ENCODE data around the gene VTN.

VTN gene, protein sequence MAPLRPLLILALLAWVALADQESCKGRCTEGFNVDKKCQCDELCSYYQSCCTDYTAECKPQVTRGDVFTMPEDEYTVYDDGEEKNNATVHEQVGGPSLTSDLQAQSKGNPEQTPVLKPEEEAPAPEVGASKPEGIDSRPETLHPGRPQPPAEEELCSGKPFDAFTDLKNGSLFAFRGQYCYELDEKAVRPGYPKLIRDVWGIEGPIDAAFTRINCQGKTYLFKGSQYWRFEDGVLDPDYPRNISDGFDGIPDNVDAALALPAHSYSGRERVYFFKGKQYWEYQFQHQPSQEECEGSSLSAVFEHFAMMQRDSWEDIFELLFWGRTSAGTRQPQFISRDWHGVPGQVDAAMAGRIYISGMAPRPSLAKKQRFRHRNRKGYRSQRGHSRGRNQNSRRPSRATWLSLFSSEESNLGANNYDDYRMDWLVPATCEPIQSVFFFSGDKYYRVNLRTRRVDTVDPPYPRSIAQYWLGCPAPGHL

GRCh38 chr17:28370035-28370743 is at the start of gene VTN:
TSS of gene VTN (minus strand) at chr17:28370307. CDS start at chr17:28370203, 104 bp downstream.
- peak; percentile 31 for DNase-seq

- peak; percentile 71 for DNase-seq
These were observed 46.7 kb upstream of the VTN start for GRCh38 chr17:28416703-28417311.

- DNase-seq, result no peak
These were observed 45.8 kb upstream of the VTN start for GRCh38 chr17:28415886-28416285.

DNA sequence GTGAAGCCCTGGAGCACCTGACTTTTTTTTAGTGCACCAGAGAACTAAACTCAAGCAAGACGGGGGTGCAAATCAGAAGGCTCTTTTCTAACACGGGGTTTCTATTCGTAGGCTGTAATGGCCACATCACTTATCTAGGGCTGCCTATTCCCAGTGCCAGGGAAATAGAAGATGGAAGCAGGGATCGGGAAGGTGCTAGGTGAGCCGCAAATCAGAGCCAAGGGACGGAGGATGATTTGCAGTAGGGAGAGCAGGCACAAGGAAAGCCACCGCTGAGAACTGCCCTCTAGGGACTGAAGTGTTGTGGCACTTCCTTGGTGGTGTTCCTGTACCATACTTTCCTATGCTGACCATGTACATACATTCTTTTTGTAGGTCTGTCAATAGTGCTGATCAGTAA is 43.7 kb upstream of the VTN start:
- DNase-seq, result no peak

DNA sequence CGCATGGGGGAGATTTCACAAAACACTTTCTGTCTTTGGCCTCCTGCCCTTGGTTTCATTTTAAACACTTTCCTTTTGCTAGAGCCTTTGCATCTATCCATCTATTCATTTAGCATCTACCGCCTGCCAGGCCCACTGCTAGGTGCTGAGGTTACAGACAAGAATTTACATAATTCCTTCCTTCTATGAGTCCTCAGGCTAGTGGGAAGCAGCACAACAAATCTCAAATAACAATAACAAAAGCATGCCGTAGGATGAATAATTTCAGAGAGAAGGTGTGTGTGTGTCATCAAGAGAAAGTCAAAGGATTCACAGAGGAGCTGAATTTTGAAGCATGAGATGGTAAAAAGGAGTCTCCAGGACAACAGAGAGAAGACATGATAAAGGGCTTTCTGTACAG is 42.0 kb upstream of the VTN start:
- DNase-seq, result no peak

GRCh38 chr17:28407974-28408306 is 37.8 kb upstream of the VTN start:
- DNase-seq, result no peak

- DNase-seq, result no peak
These were observed 37.2 kb upstream of the VTN start for GRCh38 chr17:28407130-28407973.

- DNase-seq, result no peak
These were observed 36.3 kb upstream of the VTN start for GRCh38 chr17:28406473-28406814.

DNA sequence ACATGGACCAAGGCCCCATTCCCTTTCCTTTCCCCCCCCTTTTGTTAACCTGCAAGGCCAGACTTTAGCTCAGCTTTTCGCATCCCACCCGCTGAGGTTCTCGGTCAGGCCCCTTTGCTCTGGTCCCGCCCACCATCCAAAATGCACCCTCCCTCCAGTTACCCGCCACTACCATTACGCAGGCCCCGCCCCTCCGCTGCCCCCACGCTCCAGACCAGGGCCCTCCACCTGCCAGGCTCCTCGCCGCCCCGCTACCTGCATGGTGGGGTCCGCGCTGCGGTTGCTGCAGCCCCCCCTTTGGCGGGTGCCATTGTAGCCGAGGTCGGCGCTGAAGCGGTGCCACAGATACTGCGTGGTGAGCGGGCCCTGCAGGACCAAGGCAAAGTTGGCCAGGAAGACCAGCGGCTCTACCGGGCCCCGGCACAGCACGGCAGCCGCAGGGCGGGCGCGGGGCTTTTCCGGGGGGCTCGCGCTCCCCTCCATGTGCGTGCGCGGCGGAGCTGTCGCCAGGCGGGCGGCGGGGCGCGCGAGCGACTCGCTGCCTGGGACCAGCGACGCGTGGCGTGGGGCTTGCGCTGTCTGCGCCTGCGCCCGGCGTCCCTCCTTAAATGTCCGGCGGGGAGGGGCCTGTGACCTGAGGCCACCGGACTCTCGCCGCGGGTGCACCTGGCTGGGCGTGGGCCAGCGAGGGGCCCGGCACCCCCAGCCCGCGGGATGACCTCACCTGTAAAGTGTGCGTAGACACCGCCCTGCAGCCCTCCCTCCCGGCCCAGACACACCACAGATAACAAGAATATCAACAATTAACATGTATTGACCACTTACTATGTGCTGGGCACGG is 35.7 kb upstream of the VTN start, which contains the start of gene SLC46A1:
TSS of gene SLC46A1 (minus strand) at position 581 of the 841 bp plus-strand sequence. CDS start at position 483, 98 bp downstream.
- no peak for DNase-seq

DNA sequence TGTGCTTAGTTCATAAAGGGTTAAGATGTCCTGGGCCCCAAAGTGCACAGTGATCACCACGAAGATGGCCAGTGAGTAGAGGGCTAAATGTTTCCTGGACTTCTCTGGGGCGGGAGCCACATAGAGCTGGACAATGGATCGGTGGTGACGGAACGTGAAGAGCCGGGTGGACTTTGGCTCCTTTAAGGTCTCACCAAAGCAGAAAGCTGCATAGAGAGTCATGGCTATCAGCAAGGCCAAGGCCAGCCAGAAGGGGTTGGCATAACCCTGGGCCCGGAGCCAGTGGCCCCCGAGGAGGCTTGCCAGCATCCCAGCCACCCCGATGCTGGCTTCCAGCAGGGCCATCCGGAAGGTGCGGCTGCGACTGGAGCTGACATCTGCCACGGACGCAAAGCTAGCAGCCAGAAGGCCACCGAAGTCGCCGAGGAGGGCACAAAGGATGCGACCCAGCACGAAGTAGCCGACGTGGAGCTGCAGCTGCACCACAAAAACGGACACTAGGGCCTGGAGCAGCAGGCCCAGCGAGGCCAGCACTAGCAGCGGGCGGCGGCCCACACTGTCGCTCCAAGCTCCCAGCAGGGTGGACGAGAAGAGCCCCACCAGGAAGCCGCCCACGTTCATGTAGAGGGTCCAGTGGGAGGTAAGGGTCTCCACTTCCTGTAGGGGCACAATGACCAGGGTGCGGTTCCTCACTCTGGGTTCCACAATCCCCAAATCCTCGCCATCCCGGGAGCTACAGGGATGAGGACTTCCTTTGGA is 34.9 kb upstream of the VTN start:
- DNase-seq, result no peak

- DNase-seq, result no peak
These were observed 34.3 kb upstream of the VTN start for GRCh38 chr17:28404461-28404811.

DNA sequence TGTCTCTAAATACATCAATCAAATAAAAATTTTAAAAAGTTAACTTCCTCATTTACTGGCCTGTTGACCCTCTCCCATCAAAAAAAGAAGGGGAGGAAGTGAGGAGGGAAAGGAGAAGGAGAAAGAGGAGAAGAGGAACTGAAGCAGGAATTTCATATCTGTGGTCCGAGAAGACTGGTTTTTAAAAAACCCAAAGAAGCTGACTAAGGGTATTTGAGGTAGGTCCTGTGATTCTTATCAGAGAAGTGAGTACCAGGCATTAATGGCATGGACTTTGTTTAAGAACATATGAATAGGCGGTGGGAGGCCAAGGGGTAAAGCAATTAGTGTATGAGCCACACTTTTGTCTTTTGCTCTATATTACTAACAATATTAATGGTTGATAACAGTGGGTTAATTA is 33.9 kb upstream of the VTN start:
- no peak for DNase-seq

DNA sequence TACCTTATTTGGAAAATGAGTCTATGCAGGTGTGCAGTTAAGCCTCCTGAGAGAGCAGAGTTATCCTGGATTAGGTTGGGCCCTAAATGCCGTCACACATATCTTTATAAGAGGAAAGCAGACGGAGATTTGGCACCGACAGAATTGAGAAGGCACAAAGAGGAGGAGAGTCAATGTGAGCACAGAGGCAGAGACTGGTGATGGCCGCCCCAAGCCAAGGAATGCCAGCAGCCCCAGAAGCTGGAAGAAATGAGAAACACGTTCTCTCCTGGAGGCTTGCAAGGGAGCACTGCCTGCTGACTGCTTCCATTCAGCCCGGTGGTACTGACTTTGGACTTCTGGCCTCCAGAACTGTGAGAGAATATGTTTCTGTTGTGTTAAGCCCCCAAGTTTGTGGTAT is 32.7 kb upstream of the VTN start:
- DNase-seq, result no peak

DNA sequence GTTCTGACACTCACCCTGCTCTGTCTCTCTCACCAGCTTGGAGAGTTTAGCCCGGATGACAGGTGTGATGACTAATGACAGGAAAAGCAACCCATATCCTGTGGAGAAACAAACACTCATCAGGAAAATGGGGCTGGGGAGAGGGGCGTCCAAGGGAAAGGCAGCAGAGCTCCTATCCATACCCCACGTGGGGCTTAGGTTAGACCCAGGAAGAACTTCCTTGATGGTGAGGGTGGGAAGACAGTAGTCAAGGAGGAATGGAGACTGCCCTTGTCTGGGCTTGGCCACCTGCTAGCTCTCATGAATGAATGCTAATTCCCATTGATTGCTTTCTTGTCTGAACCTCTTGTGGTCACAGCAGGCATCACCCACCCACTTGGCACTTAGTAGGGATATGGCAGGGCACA is 32.1 kb upstream of the VTN start:
- no peak for DNase-seq

DNA sequence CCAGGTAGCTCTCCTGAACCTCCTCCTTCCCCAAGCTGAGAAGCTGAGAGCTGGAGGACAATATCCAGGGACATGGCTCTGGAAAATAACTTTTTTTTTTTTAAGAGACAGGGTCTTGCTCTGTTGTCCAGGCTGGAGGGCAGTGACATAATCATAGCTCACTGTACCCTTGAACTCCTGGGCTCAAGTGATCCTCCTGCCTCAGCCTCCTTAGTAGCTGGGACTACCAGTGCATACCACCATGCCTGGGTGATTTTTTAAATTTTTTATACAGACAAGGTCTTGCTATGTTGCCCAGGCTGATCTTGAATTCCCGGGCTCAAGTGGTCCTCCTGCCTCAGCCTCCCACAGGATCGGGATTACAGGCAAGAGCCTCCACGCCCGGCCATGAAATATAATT is 29.7 kb upstream of the VTN start:
- no peak for DNase-seq

DNA sequence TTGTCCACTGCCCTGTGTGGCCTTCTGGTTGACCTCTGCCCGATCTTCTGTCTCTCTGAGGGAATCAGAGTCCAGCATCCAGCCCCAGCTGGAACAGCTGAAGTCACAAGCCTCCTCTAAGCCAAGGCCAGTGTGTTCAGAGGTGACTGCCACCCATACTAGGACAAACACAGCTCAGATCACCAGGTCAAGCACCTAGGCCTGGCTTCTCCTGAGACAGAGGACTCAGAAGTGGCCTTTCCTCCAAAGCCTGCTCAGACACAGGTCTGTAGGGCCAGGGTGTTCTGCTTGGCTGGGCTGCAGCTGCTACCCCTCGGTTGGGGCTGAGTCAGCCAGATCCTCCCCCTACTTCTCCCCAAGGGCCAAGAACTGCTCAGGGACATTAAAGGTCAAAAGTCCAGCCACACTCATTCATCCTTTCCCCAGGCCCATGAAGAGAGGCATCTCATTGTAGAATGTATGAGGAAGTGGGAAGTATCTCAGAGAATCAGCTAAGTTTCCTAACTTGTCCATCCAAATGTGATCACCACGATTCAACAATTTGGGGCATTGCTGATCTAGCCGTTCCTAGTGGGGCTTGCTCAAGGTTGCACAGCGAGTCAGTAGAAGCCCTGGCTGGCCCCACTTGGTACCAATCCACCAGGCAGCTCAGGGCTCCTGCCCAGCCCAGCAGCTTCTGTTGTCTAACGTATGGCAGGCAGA is 28.3 kb upstream of the VTN start:
- DNase-seq, result no peak

- DNase-seq, result no peak
These were observed 27.7 kb upstream of the VTN start for GRCh38 chr17:28397687-28398279.

GRCh38 chr17:28397275-28397674 is 27.2 kb upstream of the VTN start:
- no peak for DNase-seq

DNA sequence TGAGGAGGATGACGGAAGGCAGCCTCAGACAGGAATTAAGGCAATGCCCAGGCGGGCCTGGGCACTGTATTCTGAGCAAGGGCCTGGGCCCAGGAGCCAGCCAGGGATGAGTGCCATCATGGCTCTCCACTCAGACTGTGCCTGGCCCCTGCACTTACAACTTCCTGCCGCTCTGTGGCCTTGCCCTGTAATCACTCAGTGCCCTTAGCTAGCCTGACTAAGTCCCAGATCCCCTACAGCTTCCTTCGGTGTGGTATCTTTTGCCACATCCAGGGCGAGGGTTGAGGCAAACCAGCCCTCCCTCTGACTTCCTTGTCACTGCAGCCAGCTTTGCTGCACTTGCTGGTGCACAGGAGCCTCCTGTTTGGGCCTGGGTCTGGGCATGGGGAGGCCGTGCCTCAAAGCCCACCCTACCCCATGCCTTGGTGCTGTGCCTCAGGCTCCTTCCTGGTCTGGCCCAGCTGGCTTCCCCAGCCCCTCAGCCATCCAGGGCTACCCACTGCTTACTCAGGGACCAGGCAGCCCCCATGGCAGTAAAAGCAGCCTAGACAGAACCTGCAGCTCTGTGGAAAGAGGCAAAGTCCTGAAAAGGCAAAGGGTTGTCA is 26.6 kb upstream of the VTN start:
- DNase-seq, result no peak

DNA sequence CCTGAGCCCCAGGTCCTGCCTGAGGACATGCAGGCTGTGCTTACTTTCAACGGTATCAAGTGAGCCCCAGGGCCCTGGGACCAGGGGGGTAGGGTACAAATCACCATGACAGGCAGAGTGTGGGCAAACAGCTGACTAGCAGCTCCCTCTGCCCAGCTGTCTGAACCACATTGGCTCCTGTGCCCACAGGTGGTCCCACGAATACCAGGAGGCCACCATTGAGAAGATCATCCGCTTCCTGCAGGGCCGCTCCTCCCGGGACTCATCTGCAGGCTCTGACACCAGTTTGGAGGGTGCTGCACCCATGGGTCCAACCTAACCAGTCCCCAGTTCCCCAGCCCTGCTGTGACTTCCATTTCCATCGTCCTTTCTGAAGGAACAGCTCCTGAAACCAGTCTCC is 25.9 kb upstream of the VTN start:
- DNase-seq, result no peak

Data from HCEC 1CT (cell line).